HUDEP-2 (cell line): Measurements from ENCODE around the gene APBB2.

Source experiments
- DNase-seq, 76 experiments: peaks; one replicate each; lab custom pipeline; 2025; ENCODE audit not compliant: unreplicated experiment in 76 of 76; lab: John Stamatoyannopoulos, UW

APBB2 gene

GRCh38 chr4:41110050-41110449 is 104.3 kb downstream of the APBB2 start:
- no peak for DNase-seq

DNA sequence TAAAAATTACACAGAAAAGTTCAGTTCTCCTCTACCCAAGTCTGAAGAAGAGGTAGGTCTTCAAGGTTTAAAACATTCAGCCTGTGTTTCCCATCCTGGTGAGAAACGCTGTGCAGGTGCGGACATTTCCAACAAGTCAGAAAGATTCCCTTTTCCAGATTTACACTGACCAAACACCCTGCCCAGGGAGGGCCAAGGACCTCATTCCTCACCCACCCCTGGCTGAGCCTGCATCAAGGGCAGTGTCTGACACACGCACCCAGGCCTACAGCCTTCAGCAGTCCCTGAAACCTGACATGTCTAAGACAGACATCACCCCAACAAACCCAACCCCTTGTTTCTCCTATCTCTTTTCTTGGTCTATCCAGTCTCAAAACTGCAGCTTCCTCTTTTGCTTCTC is 105.9 kb downstream of the APBB2 start:
- no peak for DNase-seq

GRCh38 chr4:41106694-41107419 is 107.5 kb downstream of the APBB2 start:
- DNase-seq, result no peak

DNA sequence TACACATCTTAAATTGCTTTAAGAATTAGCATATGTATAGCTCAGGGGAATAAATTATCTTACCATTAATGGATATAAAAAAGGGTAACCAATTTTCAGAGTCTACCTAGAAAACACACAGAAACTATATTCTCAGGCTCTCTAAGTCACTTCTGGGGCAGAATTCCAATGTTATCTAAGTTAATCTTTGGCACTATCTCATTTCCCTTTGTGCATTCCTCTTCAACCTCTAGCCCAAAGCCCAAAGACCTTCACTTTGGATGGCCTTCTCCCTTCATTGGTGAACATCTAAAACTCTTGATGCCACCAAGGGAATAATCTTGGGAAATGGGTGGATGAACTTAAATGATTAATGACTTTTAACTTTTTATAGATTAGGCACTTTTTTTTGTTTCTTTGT is 108.3 kb downstream of the APBB2 start:
- no peak for DNase-seq

- DNase-seq, result no peak
Measured at GRCh38 chr4:41104155-41104554, 110.2 kb downstream of the APBB2 start.

GRCh38 chr4:41103657-41104056 is 110.7 kb downstream of the APBB2 start:
- no peak for DNase-seq

DNA sequence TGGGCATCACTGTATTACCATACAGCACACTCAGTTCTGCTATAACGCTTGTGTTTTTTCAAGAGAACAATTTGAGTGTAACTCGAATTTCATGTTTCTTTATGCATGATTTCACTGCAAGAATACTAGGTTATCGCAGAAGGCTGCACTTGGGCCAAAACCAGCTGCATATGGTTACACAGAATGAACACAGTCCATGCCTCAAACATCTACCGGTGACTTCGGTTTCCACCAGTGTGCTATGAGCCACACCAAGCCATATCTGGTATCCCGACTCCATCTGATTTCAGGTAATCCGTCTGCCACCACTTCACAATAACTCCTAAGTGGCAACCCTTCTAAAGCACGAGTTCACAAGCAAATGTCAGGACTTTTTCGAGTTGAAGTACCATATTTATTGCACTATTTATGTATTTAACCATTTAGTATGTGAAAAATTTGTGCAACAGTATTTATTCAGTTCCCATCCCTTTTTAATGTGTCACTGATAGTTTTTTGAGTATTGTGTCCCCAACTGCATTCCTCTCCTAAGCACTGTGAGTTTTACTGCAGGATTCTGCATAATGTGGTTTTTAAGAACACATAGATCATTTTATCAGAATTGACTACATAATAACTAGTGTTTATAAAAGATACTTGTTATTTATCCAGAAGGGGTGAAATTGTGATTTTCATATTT is 111.8 kb downstream of the APBB2 start:
- no peak for DNase-seq

- DNase-seq, result no peak
Measured at GRCh38 chr4:41098093-41099048, 116.0 kb downstream of the APBB2 start.

- DNase-seq, result no peak
Measured at GRCh38 chr4:41095973-41096372, 118.4 kb downstream of the APBB2 start.

DNA sequence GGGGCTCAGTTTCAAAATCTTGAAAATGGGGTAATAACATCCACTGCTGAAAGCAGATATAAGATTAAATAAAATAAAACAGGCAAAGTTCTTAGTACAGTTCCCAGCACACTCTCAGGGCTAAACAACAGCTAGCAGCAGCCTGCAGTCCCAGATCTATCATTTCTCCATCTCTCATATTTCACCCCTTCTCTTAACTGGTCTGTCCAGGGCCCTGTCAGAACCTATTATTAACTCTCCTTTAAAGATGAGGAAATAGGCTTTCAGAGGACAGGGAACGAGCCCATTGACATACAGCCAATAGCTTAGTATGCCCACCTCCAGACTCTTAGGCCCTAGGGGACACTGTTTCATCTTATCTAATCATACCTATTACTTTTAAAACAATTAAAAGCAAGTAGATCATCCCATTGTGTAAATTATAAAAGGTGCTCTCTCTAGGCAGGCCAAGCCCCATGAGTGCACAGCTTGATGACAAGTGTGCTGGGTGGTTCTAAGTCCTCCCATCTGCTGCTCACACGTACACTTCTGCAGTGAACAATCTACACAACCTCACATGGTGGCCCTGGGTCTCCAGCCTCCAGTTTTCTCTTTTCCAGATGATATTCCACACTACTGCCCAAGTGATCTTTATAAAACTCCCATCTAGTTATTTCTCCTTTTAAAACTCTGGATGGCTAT is 119.0 kb downstream of the APBB2 start:
- DNase-seq, result no peak

GRCh38 chr4:41092128-41092527 is 122.2 kb downstream of the APBB2 start:
- no peak for DNase-seq

- no peak for DNase-seq
Measured at GRCh38 chr4:41081847-41082246, 132.5 kb downstream of the APBB2 start.

GRCh38 chr4:41080976-41081375 is 133.4 kb downstream of the APBB2 start:
- DNase-seq, result no peak

DNA sequence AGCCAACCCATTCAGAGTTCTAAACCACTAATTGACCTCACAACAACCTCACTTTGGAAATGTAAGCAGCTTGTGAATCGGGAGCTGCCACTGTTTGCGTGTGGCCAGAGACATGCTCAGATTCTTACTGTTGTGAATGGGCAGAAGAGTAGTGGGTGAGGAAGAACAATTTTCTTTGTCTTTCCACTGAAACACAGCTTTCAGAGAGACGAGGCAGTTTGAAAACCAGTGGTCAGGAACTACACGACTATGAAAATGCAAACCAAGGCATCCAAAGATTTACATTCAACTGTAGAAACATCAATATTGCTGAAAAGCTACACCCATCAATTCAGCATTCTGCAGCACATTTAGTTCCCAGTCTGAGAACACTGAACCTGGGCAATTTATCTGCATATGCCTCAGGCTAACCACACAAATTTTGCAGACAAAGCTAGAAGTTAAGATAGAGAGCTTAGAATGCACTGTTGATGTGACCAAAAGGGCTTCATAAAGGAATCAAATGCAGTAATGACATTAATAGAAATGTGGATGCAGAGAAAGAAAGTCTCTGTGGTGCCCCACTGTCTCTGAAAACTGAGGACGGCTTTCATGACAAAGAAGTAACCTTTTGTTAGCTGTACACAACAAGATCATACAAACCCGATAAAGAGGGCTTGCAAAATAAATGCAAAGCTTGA is 134.3 kb downstream of the APBB2 start:
- DNase-seq, result no peak

DNA sequence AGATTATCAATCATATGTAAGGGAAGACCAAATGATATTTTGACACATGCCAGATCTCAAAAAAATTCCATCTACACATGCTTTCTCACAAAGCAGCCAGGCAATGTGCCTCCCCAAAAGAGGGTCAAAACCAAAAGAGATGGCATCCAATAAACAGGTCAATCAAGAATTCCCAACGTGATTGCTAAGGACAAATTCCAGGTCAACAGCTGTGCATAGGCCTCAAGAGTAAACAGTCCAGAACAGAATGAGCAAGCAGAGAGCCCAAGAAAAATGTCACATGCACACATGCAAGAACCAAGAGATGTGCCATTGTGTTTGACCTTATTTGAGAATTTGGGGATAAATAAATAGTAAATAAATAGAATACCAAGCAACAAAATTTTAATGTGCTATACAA is 136.7 kb downstream of the APBB2 start:
- DNase-seq, result no peak

DNA sequence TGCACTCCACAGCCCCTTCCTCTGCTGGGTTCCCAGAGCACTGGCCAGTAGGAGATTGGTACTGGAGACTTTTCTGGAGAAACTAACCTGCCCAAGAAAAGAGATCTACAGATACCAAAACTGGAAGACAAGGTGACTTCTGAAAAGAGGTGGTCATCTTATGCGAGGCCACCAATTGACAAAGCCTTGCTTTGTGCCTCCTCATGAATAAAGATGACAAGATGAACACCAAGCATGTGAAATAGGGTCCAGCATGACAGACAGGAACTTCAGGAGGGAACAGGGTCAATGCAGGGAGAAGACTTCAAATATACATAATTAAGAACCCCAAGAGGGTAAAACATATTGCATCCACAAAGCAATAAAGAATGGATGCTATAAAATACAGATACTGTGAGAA is 137.9 kb downstream of the APBB2 start:
- DNase-seq, result no peak

GRCh38 chr4:41074215-41074614 is 140.1 kb downstream of the APBB2 start:
- no peak for DNase-seq

DNA sequence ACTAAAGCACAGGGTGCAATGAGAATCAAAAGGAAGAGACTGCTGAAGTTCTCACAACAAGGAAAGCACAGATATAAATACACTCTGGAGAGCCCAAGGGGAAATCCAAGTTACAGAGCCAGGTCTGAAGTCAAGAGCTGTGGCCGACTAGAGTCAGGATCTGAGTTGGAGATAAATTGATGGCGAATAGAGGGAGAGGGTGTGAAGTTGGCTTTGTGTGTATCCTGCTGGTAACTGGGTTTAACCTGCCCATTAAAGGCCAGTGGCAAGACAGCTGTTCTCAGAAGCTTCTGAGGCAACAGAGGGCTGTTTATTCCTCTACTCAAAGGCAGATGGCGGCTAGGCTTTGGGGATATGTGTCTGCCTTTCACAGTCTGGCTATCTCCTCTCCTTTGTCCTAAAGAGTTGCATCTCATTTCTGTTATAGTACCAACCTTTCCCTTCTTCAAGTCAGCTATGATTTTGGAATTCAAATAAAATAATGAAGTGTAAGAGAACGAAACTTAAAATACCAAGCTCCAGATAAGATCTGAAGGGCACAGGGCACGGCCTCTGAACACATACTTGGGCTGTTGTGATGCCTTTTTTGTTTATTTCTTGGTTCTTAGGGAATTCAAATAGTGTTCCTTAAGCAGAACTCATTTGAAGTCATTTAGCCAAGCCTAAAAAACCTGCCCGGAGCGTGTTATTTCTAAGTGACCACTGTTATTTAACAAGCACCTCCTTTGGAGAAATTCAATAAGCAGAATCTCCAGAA is 142.1 kb downstream of the APBB2 start:
- DNase-seq, result no peak

GRCh38 chr4:41070516-41071281 is 143.6 kb downstream of the APBB2 start:
- no peak for DNase-seq
